HG03135 (cell line): ENCODE data around the gene AMOTL1.

Experiments used
- ATAC-seq: cut with Tn5 transposase; IDR thresholded peaks from one replicate; pipeline ENCODE4 v1.9.1; 2021; ENCODE audit warnings: mild to moderate bottlenecking, moderate library complexity; ENCODE audit not compliant: unreplicated experiment

The AMOTL1 gene

DNA sequence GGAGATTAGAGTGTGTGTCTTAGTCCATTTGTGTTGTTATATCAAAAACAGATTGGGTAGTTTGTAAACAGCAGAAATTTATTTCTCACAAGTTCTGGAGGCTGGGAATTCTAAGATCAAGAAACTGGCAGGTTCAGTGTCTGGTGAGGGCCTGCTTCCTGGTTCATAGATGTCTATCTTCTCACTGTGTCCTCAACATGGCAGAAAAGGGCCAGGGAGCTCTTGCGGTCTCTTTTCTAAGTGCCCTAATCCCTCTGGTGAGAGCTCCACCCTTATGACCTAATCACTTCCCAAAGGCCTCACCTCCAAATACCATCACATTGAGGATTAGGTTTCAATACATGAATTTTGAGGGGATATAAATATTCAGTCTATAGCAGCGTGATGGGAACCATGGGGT is 25.5 kb upstream of the AMOTL1 start:
- no peak for ATAC-seq

DNA sequence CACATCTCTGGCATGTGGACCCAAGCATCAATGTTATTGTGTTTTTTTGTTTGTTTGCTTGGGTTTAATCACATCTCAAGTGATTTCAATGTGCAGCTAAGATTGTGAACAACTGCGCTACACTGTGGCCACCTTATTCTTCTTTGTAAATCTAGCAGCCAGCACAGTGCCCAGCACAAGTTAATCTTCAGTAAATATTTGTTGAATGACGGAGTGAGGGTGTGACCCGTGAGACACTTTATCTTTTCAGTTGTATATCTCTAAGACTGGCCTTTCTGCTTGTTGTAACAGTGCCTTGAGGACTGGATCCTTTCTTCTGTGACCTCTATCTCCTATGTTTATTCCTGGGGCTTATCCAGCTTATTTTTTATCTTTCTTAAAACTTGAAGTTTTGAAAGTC is 21.4 kb upstream of the AMOTL1 start:
- no peak for ATAC-seq

DNA sequence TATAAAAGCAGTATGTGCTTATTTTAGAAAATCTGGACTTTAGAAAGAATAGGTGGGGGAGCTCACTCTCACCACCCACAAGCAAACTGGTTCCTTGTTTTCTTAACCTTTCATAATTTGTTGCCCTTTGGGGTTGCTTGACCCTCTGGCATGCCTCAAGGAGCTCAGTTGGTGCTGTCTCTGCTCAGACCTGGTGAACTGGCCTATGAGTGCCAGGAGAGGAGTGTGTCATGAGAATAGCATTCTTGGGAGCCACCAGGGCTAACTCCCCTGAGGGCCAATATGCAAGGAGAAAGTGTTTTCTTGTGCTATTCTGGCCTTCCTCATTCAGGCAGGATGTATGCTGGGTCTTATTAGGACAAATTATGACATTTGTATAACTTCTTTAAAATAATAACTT is 21.0 kb upstream of the AMOTL1 start:
- ATAC-seq = no peak

DNA sequence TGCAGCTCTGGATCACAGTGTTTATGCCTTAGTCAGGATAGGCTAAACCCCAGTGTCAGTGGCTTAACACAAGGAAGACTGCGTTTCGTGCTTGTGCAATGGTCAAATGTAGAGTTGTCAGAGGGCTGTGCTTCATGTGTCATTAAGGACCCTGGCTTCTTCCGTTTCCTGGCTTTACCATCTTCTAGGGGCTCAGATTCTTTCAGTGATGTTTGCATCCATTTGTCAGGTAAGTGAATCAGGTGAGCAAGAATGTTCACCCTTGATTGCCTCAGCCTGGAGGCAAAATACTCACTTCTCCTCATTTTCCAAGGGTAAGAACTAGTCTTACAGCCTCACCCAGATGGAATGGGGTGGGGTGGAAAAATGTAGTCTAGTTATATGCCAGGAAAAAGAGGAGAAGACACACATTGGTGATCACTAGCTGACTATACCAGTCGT is 20.5 kb upstream of the AMOTL1 start:
- no peak for ATAC-seq

DNA sequence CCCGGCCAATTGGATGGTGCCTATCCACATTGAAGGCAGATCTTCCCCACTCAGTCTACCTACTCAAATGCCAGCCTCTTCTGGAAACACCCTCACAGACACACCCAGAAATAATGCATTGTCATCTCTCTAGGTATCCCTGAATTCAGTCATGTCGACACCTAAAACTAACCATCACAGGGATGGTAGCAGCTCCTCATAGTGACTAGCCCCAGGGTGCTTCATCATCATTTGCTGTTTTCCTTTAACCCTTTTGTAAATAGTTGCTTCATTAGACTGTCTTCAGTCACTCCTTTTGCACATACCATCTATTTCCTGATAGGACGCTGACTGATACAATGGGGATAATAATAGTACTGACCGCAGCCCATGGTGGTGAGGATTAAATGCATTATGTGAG is 18.8 kb upstream of the AMOTL1 start:
- no peak for ATAC-seq

DNA sequence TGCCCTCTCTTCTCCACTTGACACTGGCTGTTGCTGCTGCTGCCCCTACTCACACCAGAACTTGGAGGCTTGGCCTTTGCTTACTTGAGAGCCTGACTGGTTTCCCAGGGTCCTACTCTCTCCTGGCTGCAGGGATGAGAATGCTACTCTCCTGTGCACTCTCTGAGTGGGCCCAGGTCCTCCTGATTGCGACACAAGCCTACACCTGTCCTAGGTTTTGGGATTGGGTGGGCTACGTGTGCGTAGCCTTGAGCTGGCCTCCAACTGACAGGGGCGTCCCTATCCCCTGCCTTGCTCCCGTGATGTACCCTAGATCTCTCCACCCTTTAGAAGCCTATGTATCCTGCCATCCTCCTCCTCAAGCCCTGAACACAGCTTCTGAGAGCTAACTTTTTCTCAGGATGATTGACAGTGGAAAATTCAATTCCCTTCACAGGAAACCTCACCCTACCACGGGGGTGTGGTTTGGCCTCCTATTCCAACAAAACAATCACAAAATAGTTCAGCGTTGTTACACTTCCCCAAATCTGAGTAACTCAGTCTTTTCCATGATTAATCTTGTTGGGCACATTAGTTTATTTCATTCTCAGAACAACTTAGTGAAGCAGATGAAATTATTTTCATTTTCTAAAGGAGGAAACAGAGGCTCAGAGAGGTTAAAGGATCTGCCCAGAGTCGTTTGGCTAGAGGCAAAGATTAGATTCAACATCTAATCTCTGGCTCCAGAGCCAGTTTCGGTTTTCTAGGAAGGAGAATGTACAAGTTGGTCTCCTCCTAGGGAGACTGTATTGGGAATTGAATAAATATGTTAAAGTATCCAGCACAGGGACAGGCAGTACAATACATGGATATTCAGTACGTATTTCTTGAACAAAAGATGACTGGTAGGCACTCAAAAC is 17.6 kb upstream of the AMOTL1 start:
- ATAC-seq = no peak

DNA sequence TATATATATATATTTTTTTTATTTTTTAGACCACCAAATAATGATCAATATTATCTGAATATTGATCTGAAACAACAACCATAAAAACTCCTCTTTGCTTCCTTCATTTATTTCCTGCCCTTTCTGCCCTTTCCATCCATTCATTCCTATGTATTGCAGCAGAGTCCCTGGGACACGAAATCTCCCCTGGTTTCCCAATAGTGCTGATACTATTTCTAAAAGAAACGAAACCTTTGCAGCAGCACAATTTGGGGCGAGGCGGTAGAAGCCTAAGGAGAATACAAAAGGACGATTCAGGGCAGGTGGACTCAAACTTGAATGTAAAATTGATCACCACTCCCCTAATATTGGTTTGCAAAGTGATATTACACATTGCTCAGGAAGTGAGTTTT is 16.9 kb upstream of the AMOTL1 start:
- no peak for ATAC-seq

DNA sequence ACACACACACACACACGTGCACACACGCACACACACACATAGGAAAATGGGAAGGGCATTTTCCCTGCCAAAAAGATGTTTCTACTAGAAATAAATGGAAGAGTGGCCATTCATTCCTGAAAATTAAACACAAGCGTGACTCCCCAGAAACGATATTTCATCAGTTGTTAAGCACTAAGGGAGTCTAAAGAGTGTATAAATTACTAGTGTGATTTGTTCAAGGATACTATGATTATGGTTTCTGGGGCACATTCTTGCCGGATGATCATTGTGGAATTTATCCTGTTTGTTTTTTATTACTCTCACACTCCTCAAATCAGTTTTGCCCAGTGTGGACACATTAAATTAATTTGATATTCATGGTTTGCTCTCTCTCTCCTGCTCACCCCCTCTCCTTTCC is 16.4 kb upstream of the AMOTL1 start:
- no peak for ATAC-seq

DNA sequence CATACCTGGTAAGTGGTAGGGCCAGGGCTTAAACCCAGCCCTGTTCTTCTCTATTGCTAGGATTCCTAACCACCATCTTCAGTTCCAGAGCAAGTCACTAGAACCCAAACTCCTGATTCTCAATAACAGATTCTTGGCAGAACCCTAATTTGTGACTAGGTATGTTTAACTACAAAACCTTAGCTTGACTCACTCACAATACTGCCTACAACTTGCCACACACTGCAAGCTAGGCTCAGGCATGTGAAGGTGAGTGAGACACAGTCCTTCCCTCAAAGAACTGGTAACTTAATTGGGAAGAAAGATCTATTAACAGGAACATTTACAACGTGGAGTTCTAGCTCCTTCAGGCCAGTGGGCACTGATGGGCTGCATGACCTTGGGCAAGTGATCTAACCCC is 14.5 kb upstream of the AMOTL1 start:
- ATAC-seq = no peak

DNA sequence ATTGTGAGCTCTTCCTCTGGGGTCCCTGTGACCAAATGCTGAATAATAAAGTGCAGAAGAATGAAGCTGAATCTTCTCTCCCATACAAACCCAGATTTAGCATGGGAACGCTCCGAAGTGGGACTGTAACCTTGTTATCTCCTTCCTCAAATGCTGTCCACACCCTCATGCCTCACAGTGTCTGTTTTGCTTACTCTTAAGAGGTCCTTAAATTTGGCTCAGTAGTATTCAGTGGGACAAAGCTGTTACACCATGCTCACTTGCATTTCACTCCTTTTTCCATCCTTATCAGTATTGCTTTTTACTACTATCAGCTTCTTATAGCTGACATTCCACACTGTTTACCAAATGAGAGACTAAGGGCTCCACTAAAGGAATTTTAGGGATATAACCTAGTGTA is 13.8 kb upstream of the AMOTL1 start:
- ATAC-seq = no peak

DNA sequence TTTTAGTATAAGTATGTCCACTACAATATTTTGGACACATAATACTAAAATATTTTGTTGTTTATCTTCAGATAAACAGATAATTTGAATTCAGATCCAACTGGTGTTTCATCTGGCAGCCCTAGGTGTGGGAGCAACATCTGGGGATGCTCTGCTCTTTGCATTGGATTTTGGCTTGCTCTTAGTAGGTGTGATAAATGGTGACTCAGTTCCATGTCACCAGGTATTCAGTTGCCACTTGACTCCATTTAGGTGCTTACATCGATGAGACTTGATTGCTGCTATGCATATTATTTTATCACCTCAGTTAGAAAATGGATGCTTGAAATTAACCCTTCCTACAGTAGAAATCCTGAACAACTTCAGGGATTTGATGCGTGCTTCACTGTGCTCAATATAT is 13.3 kb upstream of the AMOTL1 start:
- ATAC-seq = no peak

DNA sequence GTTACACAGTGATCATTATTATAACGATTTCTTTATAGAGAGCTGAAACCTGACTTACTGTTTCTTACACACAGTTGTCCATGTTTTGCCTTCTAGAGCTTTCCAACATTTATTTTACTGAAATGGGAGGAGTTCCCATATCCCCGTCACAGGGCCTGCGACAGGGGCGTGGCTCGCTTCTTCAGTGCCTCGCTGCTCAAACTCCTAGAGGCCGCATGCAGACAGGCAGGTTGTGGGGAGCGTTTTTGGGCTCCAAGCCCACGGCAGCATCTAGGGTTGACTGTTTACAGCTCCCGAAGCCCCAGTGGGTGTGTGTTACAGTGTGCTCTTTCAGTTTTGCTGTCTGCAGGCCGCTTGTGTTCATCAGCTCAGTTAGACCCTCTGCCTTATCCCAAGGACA is 12.7 kb upstream of the AMOTL1 start:
- ATAC-seq = no peak

DNA sequence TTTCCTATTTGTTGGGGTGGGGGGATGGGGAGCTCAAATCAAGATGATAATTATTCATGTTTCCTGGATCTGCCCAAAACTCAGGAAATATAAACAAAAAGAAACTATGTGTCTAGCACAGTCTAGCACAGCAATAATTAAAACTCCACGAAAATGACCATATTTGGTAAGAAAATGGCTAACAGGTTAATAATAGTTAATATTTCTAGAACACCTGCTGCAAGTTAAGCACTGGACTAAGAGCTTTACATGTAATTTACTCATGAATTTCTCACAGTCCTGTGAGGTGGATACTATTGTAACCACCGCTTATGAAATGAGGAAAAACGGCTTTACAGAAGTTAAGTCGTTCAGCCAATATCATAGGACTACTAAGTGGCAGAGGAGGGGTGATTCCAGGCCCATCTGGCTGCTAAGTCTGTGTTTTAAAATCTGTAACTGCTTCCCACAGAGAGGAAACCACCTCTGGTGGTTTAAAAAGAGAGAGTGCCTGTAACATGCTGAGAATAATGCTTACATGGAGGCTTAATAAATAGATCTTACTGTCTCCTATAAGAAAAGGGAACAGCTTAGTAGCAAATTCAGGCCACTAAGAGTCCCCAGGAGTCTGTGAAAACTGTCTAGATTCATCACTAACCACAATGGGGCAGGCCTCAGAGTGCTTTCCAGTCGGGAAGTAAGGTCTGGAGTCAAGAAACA is 11.0 kb upstream of the AMOTL1 start:
- ATAC-seq = peak; percentile 73

DNA sequence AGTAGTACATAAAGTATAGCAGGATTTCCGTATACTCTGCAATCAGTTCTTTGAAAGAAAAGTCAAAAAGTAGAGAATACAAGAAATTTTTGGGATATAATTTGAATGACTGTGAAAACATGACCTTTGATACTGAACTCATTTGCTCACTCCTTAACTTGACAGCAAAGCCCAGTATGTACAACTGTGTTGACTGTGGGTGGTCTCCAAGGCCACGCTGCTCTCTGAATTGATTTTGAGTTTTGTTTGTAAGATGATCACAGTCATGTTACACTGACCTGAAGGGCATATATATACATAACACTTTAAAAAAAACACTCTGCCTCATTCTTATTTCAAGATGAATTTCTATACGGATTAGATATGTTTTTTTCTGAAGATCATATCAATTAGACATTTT is 9.5 kb upstream of the AMOTL1 start:
- ATAC-seq = no peak

DNA sequence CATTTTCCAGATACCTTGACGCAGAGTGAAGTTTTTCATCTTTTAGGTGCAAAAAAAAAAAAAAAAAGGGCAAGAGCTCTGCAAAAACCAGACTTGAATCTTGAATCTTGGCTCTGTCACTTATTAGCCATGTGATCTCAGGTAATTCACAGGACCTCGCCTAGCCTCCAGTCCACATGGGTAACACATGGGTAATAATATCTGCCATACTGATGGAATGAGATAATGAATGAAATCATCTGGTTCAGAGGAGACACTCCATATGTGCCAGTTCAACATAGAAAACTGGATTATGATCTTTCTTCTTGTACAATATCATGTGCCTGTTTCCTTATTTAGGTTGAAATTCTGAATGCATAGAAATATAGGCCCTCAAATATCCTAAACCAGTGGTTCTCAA is 8.6 kb upstream of the AMOTL1 start:
- ATAC-seq = no peak

DNA sequence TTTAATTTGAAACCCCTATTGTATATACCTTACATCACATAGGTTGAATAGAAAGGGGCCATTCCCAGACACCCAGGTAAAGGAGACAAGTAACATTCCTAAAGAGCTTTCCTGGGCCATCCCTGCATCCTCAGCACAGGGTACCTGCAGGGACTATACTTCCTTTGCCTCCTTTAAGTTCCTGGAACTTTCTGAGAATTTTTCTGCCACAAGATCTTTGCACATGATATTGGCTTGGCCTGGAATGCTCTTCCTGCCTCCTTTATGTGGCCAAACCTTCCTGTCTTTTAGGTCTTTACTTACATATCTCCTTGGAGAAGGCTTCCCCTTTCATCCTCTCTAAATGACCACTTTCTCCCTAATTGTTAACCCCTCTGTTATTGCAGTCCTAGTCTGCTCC is 7.9 kb upstream of the AMOTL1 start:
- ATAC-seq = no peak

DNA sequence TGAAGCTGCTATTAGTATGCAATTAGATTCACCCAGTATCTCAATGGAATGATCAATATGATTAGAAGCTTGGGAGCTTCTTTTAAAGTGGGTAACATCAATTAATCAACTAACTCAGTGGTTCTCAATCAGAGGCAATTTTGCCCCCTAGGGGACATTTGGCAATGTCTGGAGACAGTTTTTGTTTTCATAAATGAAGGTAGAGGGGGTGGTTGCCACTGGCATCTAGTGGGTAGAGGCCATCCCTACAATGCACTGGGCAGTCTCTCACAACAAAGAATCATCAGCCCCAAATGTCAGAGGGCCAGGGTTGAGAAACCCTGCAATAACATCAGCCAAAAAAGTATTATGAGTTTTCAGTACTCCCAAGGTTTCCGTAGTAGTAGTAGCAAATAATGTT is 5.9 kb upstream of the AMOTL1 start:
- ATAC-seq = no peak

DNA sequence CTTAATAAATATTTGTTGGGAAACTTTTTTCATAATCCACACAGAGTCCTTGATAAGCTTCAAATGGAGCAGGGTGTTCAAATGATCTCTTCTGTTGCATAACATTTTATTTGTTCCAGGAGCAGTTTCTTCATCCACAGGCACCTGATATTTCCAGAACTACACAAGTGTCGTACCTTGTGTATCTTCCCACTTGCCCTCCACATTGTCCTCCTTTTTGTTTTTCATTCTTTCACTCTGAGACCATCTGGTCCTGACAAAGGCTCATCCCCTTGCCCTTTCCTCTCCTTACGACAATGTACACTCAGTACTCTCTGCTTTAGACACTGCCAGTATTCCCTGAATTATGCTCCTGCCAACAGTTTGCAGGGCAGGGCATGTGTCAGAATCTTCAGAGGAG is 5.2 kb upstream of the AMOTL1 start:
- no peak for ATAC-seq

DNA sequence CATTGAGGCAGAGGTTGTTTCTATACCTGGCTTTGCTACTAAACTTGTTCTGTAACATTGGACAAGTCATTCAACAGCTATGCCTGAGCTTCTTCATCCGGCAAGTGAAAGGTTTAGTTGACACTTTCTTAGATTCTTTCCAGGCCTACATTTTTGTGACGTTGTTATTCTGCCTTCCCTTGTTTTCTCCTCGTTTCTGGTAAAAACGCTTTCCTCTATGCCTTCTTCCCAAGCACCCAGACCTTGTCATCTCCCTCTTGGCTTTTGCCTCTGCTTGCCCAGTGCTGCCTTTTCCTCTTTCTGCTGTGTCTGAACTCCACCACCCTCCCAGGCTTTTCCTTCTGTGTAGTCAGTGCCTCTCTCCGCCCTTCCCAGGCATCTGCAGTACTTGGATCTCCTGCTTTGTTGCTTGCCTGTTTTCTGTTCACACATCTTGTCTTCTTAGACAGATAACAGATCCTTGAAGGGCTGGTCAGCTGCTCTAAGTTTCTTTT is 1.4 kb upstream of the AMOTL1 start:
- no peak for ATAC-seq

DNA sequence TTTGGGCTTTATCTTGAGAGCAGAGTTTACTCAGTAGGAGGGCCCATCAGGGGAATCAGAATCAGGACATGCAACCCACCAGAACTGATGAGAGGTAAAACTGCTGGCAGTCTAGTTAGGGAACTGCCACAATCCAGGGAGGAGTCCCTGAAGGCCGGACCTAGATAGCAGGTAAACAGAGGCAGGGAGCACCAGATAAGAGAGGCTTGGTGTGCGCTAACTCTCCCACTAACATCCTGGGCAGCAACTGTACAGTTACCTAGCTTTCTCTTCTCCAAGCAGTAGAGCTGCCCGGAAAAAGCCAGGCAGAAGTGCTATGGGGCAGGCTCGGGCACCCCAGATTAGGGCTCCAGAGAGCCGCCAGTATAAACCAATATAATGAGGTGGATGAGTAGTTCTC is 865 bp upstream of the AMOTL1 start:
- no peak for ATAC-seq

DNA sequence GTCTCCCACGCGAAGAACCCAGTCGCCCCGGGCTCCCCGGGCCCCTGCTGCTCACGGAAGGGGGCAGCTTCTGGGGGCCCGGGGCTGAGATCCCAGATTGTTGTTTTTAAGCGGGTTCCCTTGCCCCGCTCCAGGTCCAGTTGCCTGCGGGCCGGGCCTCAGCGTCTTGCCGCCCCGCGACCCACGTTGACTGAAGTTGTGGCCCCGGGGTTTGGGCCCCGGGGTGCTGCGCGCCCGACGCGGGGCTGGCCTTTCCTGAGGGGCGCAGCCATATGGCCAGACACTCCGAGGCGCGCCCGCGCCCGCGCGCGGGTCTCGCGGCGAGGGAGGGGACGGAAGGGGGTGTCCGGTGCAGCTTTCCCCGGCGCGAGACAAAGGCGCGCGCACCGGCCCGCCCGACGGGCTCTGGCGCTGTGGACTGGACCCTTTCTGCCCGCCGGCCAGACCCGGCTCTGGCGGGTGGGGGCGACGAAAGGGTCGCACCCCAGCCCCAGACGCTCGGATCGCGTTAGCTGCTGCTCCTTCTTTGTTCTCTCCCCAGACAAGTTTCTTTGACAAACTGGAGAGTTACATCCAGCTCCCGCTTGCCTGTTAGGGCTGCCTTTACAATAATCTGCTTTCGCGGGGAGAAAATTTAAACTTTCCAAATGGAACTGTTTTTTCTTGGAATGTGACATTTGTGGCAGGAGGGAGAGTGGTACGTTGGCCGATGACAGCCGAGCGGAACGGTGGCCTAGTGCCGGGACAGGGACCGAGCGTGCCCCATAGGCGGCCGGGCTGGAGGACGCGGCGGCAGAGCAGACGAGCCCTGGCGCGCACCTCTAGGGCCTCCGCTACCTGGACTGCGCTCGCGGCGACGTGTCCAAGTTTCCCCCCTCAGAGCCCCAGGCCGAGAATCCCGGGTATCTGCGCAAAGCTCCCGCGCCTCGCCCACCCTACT is 716 bp downstream of the AMOTL1 start:
- ATAC-seq = peak; percentile 34
